ENCODE data around the gene TRMT1L. TPM values are rescaled to one million over a fixed set of nuclear protein-coding genes. Genes with fewer than 3 reads are reported as not detected.

TRMT1L gene
- total RNA-seq, 4 donors from 2014 or later = 18.3 to 67.7 (median 20.9) TPM

GRCh38 chr1:185129708-185130107, 27.0 kb downstream of the TRMT1L start:
- H3K27me3 ChIP-seq = no peaks in the 10 kb centered on the region
- H3K9me3 ChIP-seq = peaks cover 4 to 6% of the 10 kb centered on the region in 2 donors
- no peak for TF ChIP-seq POLR2AphosphoS5 (IDR thresholded peaks at IDR 0.05)
- no peak for TF ChIP-seq POLR2A (IDR thresholded peaks at IDR 0.05)
- no peak for TF ChIP-seq CTCF (IDR thresholded peaks at IDR 0.05)
- no peak for TF ChIP-seq EP300 (IDR thresholded peaks at IDR 0.05; ENCODE audit: low read depth)
- no peaks in the 10 kb centered on the region for H3K4me1 ChIP-seq
- DNase-seq = no peak
- intact Hi-C loops (cut with DNase I; ENCODE audit: low total_unique reads) = no loop called here
- H3K27ac ChIP-seq = no peak overlapping the region
- 69 to 88% methylated on average over 1 to 2 of the region's 2 CpGs for WGBS, 2 donors (ENCODE audit: low coverage in 1 of 2)
- in situ Hi-C loops (cut with MboI; ENCODE audit: low pct_ligation_motif_present in 1 of 4, low pct_unique_long_range_greater_than_20kb in 1 of 4, low sequenced_read_pairs in 3 of 4) = loop anchor here in 1 of 4 donors (25.0 kb wide), 1 partner anchor 1208 kb away; no protein-coding TSS in a partner anchor
- H3K36me3 ChIP-seq = peaks cover 0 to 63% (median 23%) of the 10 kb centered on the region in 4 donors
- H3K4me3 ChIP-seq = no peak overlapping the region

GRCh38 chr1:185112356-185112755, 44.4 kb downstream of the TRMT1L start:
- no peaks in the 10 kb centered on the region for H3K36me3 ChIP-seq
- TF ChIP-seq POLR2A (IDR thresholded peaks at IDR 0.05) (no peak), POLR2AphosphoS5 (IDR thresholded peaks at IDR 0.05) (no peak), EP300 (IDR thresholded peaks at IDR 0.05; ENCODE audit: low read depth) (no peak), CTCF (IDR thresholded peaks at IDR 0.05) (no peak)
- no peak overlapping the region for H3K27ac ChIP-seq
- DNase-seq = no peak
- H3K9me3 ChIP-seq = peaks cover 4 to 18% of the 10 kb centered on the region in 2 donors
- no peaks in the 10 kb centered on the region for H3K27me3 ChIP-seq
- in situ Hi-C loops (cut with MboI; ENCODE audit: low pct_ligation_motif_present in 1 of 4, low pct_unique_long_range_greater_than_20kb in 1 of 4, low sequenced_read_pairs in 3 of 4) (no loop called here), intact Hi-C loops (cut with DNase I; ENCODE audit: low total_unique reads) (no loop called here)
- no peaks in the 10 kb centered on the region for H3K4me1 ChIP-seq
- 27 to 43% methylated on average over 2 of the region's 2 CpGs for WGBS, 2 donors (ENCODE audit: low coverage in 1 of 2)
- H3K4me3 ChIP-seq = no peak overlapping the region

GRCh38 chr1:185111873-185112272, 44.9 kb downstream of the TRMT1L start:
- no peaks in the 10 kb centered on the region for H3K36me3 ChIP-seq
- H3K4me1 ChIP-seq = no peaks in the 10 kb centered on the region
- H3K27me3 ChIP-seq = no peaks in the 10 kb centered on the region
- DNase-seq = no peak
- TF ChIP-seq POLR2AphosphoS5 (IDR thresholded peaks at IDR 0.05) (no peak), CTCF (IDR thresholded peaks at IDR 0.05) (no peak), POLR2A (IDR thresholded peaks at IDR 0.05) (no peak), EP300 (IDR thresholded peaks at IDR 0.05; ENCODE audit: low read depth) (no peak)
- intact Hi-C loops (cut with DNase I; ENCODE audit: low total_unique reads) (no loop called here), in situ Hi-C loops (cut with MboI; ENCODE audit: low pct_ligation_motif_present in 1 of 4, low pct_unique_long_range_greater_than_20kb in 1 of 4, low sequenced_read_pairs in 3 of 4) (no loop called here)
- no peak overlapping the region for H3K4me3 ChIP-seq
- H3K27ac ChIP-seq = no peak overlapping the region
- peaks cover 4 to 23% of the 10 kb centered on the region in 2 donors for H3K9me3 ChIP-seq

- no peak overlapping the region for H3K27ac ChIP-seq
- H3K27me3 ChIP-seq = no peaks in the 10 kb centered on the region
- peaks cover 4 to 31% of the 10 kb centered on the region in 2 donors for H3K9me3 ChIP-seq
- no peak overlapping the region for H3K4me3 ChIP-seq
- no peaks in the 10 kb centered on the region for H3K4me1 ChIP-seq
- in situ Hi-C loops (cut with MboI; ENCODE audit: low pct_ligation_motif_present in 1 of 4, low pct_unique_long_range_greater_than_20kb in 1 of 4, low sequenced_read_pairs in 3 of 4) = no loop called here
- no peak for TF ChIP-seq CTCF (IDR thresholded peaks at IDR 0.05)
- TF ChIP-seq POLR2A (IDR thresholded peaks at IDR 0.05) = no peak
- no peak for TF ChIP-seq POLR2AphosphoS5 (IDR thresholded peaks at IDR 0.05)
- TF ChIP-seq EP300 (IDR thresholded peaks at IDR 0.05; ENCODE audit: low read depth) = no peak
- no peaks in the 10 kb centered on the region for H3K36me3 ChIP-seq
- intact Hi-C loops (cut with DNase I; ENCODE audit: low total_unique reads) = no loop called here
- DNase-seq = no peak
These were observed 46.6 kb downstream of the TRMT1L start for GRCh38 chr1:185110145-185110544.
